H1 (cell line): Measurements from ENCODE around the gene ZNF556. TPM values are rescaled to one million over a fixed set of nuclear protein-coding genes. Genes with fewer than 3 reads are reported as not detected.

ENCODE experiments used
- CTCF ChIA-PET: fragments of 300-600 bp; sonication (Branson Sonifier 250); formaldehyde crosslinking; loops from one replicate; lab custom pipeline; 2021; ENCODE audit not compliant: partially characterized antibody; lab: Charles Lee
- POLR2A ChIA-PET: fragments of 300-600 bp; sonication (Branson Sonifier 250); formaldehyde crosslinking; loops from one replicate; lab custom pipeline; 2021; ENCODE audit warnings: inconsistent platforms; ENCODE audit not compliant: partially characterized antibody; lab: Charles Lee
- DNase-seq, 2 experiments: peaks; one replicate each; pipeline versions ENCODE4 v3.0.0 to v3.0.0-alpha.2; 2010 to 2022; ENCODE audit warnings: low spot score in 2 of 2, low read depth in 1 of 2, mixed read lengths in 1 of 2
- FAIRE-seq: peaks from 2 replicates; lab custom pipeline; 2011; peaks lifted over from hg19 to GRCh38; lab: Jason Lieb, UNC
- H2AFZ ChIP-seq: 2 replicates; pipeline ENCODE4 v1.8.1; 2012; ENCODE audit warnings: low read length, inconsistent platforms
- H2AK5ac ChIP-seq: 2 replicates; pipeline ENCODE4 v1.6.1; 2013; ENCODE audit warnings: low read depth, low read length
- H2BK120ac ChIP-seq: replicated peaks from 2 replicates; pipeline ENCODE3; 2013; ENCODE audit warnings: low read depth, low read length, inconsistent platforms
- H2BK12ac ChIP-seq: 2 replicates; pipeline ENCODE4 v1.6.1; 2013; ENCODE audit warnings: low read depth, low read length
- H2BK15ac ChIP-seq: 2 replicates; pipeline ENCODE4 v1.6.1; 2013; ENCODE audit warnings: low read length
- H2BK20ac ChIP-seq: 2 replicates; pipeline ENCODE4 v1.6.1; 2013; ENCODE audit warnings: low read length
- H2BK5ac ChIP-seq: 2 replicates; pipeline ENCODE4 v1.6.1; 2013; ENCODE audit warnings: low read depth, low read length
- H3K14ac ChIP-seq: 2 replicates; pipeline ENCODE4 v1.6.1; 2013; ENCODE audit warnings: inconsistent platforms; ENCODE audit not compliant: insufficient read length
- H3K18ac ChIP-seq: 2 replicates; pipeline ENCODE4 v1.6.1; 2013; ENCODE audit warnings: low read length; ENCODE audit errors: extremely low read depth
- H3K23ac ChIP-seq: 2 replicates; pipeline ENCODE4 v1.6.1; 2013; ENCODE audit warnings: inconsistent platforms; ENCODE audit not compliant: insufficient read length
- H3K23me2 ChIP-seq: 2 replicates; pipeline ENCODE4 v1.6.1; 2013; ENCODE audit warnings: low read depth, low read length
- H3K27ac ChIP-seq: 2 replicates; pipeline ENCODE4 v1.6.1; 2011; ENCODE audit warnings: low read depth, low read length, inconsistent platforms
- H3K27me3 ChIP-seq, 4 experiments: replicated peaks in 1 of 4; 1 replicate in 1 of 4; 2 replicates in 3 of 4; pipeline versions ENCODE4 v1.6.1 to v1.8.1; 2011 to 2013; ENCODE audit warnings: low read length in 3 of 4, mild to moderate bottlenecking in 3 of 4, inconsistent platforms in 2 of 4, mixed read lengths in 2 of 4, moderate library complexity in 1 of 4; ENCODE audit not compliant: control insufficient read depth in 3 of 4, insufficient read depth in 3 of 4; ENCODE audit errors: extremely low read depth in 1 of 4
- H3K36me3 ChIP-seq, 4 experiments: 2 replicates each; pipeline versions ENCODE4 v1.6.1 to v1.8.1; 2011 to 2013; ENCODE audit warnings: mild to moderate bottlenecking in 4 of 4, low read length in 3 of 4, moderate library complexity in 2 of 4, control low read depth in 1 of 4, inconsistent platforms in 1 of 4; ENCODE audit not compliant: insufficient read depth in 4 of 4, control insufficient read depth in 2 of 4
- H3K4ac ChIP-seq: replicated peaks from 2 replicates; pipeline ENCODE3; 2013; ENCODE audit warnings: low read length, low read depth, mixed read lengths, inconsistent platforms; ENCODE audit not compliant: insufficient read length
- H3K4me1 ChIP-seq, 4 experiments: replicated peaks in 1 of 4; 1 replicate in 1 of 4; 2 replicates in 3 of 4; pipeline versions ENCODE4 v1.6.1 to v1.8.1; 2011 to 2013; ENCODE audit warnings: low read length in 3 of 4, inconsistent platforms in 2 of 4, mixed read lengths in 1 of 4; ENCODE audit not compliant: insufficient read depth in 4 of 4, control insufficient read depth in 3 of 4
- H3K4me2 ChIP-seq, 2 experiments: 2 replicates each; pipeline versions ENCODE4 v1.6.1 to v1.8.1; 2011 to 2013; ENCODE audit warnings: low read depth in 2 of 2, low read length in 2 of 2, control low read depth in 1 of 2, inconsistent platforms in 1 of 2, mild to moderate bottlenecking in 1 of 2; ENCODE audit not compliant: insufficient read depth in 1 of 2
- H3K4me3 ChIP-seq, 4 experiments: fragments of 200-600, 300-600 bp in 1 of 4; sonication (generic), shearing (Covaris generic), sonication (Bioruptor Twin) in 1 of 4; 2 replicates each; pipeline versions ENCODE4 v1.5.1 to v1.8.1; 2011 to 2016; ENCODE audit warnings: low read length in 4 of 4, low read depth in 3 of 4, control low read depth in 2 of 4, inconsistent platforms in 2 of 4, mild to moderate bottlenecking in 2 of 4, mixed read lengths in 1 of 4, moderate library complexity in 1 of 4; ENCODE audit not compliant: insufficient read depth in 2 of 4; ENCODE audit errors: extremely low read depth in 1 of 4
- H3K56ac ChIP-seq: replicated peaks from 2 replicates; pipeline ENCODE3; 2013; ENCODE audit warnings: low read depth, mild to moderate bottlenecking, mixed read lengths, low read length, inconsistent platforms; ENCODE audit not compliant: insufficient read length
- H3K79me1 ChIP-seq: 2 replicates; pipeline ENCODE4 v1.6.1; 2013; ENCODE audit warnings: low read depth, low read length, control low read depth
- H3K79me2 ChIP-seq, 2 experiments: 2 replicates each; pipeline versions ENCODE4 v1.6.1 to v1.8.1; 2012 to 2013; ENCODE audit warnings: low read length in 2 of 2, mild to moderate bottlenecking in 2 of 2, inconsistent platforms in 1 of 2; ENCODE audit not compliant: insufficient read depth in 2 of 2, control insufficient read depth in 1 of 2
- H3K9ac ChIP-seq, 4 experiments: replicated peaks in 1 of 4; 1 replicate in 1 of 4; 2 replicates in 3 of 4; pipeline versions ENCODE4 v1.6.1 to v1.8.1; 2011 to 2013; ENCODE audit warnings: low read depth in 3 of 4, low read length in 3 of 4, control low read depth in 2 of 4, mild to moderate bottlenecking in 2 of 4, moderate library complexity in 2 of 4, inconsistent platforms in 1 of 4; ENCODE audit errors: extremely low read depth in 1 of 4
- H3K9me3 ChIP-seq, 2 experiments: 2 replicates each; pipeline versions ENCODE4 v1.6.1 to v1.8.1; 2012 to 2013; ENCODE audit warnings: mild to moderate bottlenecking in 2 of 2, moderate library complexity in 2 of 2, control low read depth in 1 of 2, inconsistent platforms in 1 of 2, low read depth in 1 of 2, low read length in 1 of 2, mixed read lengths in 1 of 2; ENCODE audit not compliant: insufficient read depth in 2 of 2
- H4K20me1 ChIP-seq, 2 experiments: replicated peaks in 1 of 2; 2 replicates each; pipeline versions ENCODE3 to v1.8.1; 2011 to 2013; ENCODE audit warnings: inconsistent platforms in 2 of 2, low read length in 2 of 2, mild to moderate bottlenecking in 1 of 2; ENCODE audit not compliant: insufficient read depth in 2 of 2, control insufficient read depth in 1 of 2
- H4K5ac ChIP-seq: 2 replicates; pipeline ENCODE4 v1.6.1; 2013; ENCODE audit warnings: low read length, low read depth, mixed read lengths, inconsistent platforms; ENCODE audit not compliant: insufficient read length
- H4K8ac ChIP-seq: 2 replicates; pipeline ENCODE4 v1.8.0; 2013; ENCODE audit warnings: mild to moderate bottlenecking, moderate library complexity, low read length, inconsistent platforms; ENCODE audit not compliant: insufficient read depth; ENCODE audit errors: extremely low read depth
- H4K91ac ChIP-seq: replicated peaks from 2 replicates; pipeline ENCODE3; 2013; ENCODE audit warnings: low read length, mixed read lengths, inconsistent platforms; ENCODE audit not compliant: insufficient read length
- CHD1 ChIP-seq: IDR thresholded peaks from 2 replicates; pipeline ENCODE4 v1.6.1; 2012; ENCODE audit warnings: low read depth, low read length, improper control_type of control experiment
- EP300 ChIP-seq, 2 experiments: IDR thresholded peaks; 1 replicate in 1 of 2; 2 replicates in 1 of 2; pipeline ENCODE4 v1.6.1; 2011 to 2012; ENCODE audit warnings: low read depth in 2 of 2, low read length in 2 of 2, mild to moderate bottlenecking in 2 of 2, borderline replicate concordance in 1 of 2, inconsistent platforms in 1 of 2, moderate library complexity in 1 of 2
- GTF2F1 ChIP-seq: IDR thresholded peaks from 2 replicates; pipeline ENCODE4 v1.6.1; 2012; ENCODE audit warnings: low read depth, low read length, improper control_type of control experiment, borderline replicate concordance
- MAX ChIP-seq: IDR thresholded peaks from 2 replicates; pipeline ENCODE4 v1.6.1; 2012; ENCODE audit warnings: inconsistent platforms
- PHF8 ChIP-seq: fragments of 200-600 bp; sonication (generic); conservative IDR thresholded peaks from 2 replicates; pipeline ENCODE4 v1.7.1; 2012; ENCODE audit warnings: low read depth, mild to moderate bottlenecking, inconsistent platforms, low read length, moderate library complexity
- POLR2AphosphoS5 ChIP-seq: IDR thresholded peaks from 2 replicates; pipeline ENCODE4 v1.6.1; 2011; ENCODE audit warnings: low read depth, low read length
- SIX5 ChIP-seq: IDR thresholded peaks from 2 replicates; pipeline ENCODE4 v1.6.1; 2011; ENCODE audit warnings: mild to moderate bottlenecking, low read depth, low read length
- SRF ChIP-seq: IDR thresholded peaks from 2 replicates; pipeline ENCODE4 v1.6.1; 2011; ENCODE audit warnings: mild to moderate bottlenecking, low read depth, low read length, moderate library complexity
- WGBS, 2 experiments: shearing (Covaris generic) in 1 of 2; methylation state at CpG; one replicate each; pipeline versions ENCODE4 v1.1.6 to v1.1.7; 2013 to 2015; ENCODE audit warnings: low lambda C conversion rate in 2 of 2, mixed read lengths in 2 of 2, inconsistent platforms in 1 of 2, low coverage in 1 of 2, missing lambda C conversion rate in 1 of 2; ENCODE audit not compliant: insufficient replicate concordance in 2 of 2, insufficient coverage in 1 of 2, insufficient read length in 1 of 2; ENCODE audit errors: extremely low coverage in 1 of 2, missing lambda C conversion rate in 1 of 2; 5-methylcytosine and 5-hydroxymethylcytosine counted together
- polyA plus RNA-seq, 7 experiments: library from polyadenylated mRNA; depleted of rRNA in 3 of 7; stranded (reverse) in 5 of 7; unstranded in 2 of 7; fragments of >200 nt in 5 of 7; fragments of 200-250 nt in 2 of 7; gene quantifications; 1 replicate in 5 of 7; 2 replicates in 1 of 7; 4 replicates in 1 of 7; pipeline versions ENCODE4 v1.2.1 to v1.2.3, GENCODE V29; 2011 to 2013; ENCODE audit warnings: missing spikeins in 2 of 7, mixed read lengths in 2 of 7
- total RNA-seq: library from RNA; stranded (reverse); fragmentation: NEBNext Ultra II Directional; extraction: Animal tissue kit (Norgen Biotek cat#: 25700); gene quantifications from 2 replicates; pipeline ENCODE4 v1.2.1, GENCODE V29; 2021
- TF ChIP-seq, protein P1 (sequence below): IDR thresholded peaks from 2 replicates; pipeline ENCODE4 v1.6.1; 2012; ENCODE audit warnings: inconsistent platforms

ZNF556 gene
- total and polyA plus RNA-seq, 2 of the 8 experiments (the other 6 are each of a cell fraction or from before 2014, with no cell fraction given), result not detected

GRCh38 chr19:2927032-2927430 lies 59.9 kb downstream of the ZNF556 start:
- Histone ChIP-seq H3K9ac (no peak overlapping the region), H3K4me2 (no peak overlapping the region), H2BK15ac (no peak overlapping the region), H3K56ac (no peak overlapping the region), H2AFZ (no peak overlapping the region), H2BK12ac (no peak overlapping the region), H4K91ac (no peak overlapping the region), H3K4me1 (peaks cover 0 to 9% (median 2%) of the 10 kb centered on the region in 4 experiments; a peak in 3 of 7 replicates), H3K23me2 (no peaks in the 10 kb centered on the region), H4K5ac (no peak overlapping the region), H3K36me3 (peaks cover 0 to 5% (median 0%) of the 10 kb centered on the region in 4 experiments; a peak in 1 of 8 replicates), H3K27ac (no peak overlapping the region), H3K79me1 (no peaks in the 10 kb centered on the region), H3K23ac (no peak overlapping the region), H3K4me3 (no peak overlapping the region), H3K14ac (no peak overlapping the region), H3K79me2 (no peaks in the 10 kb centered on the region)
- no peak for FAIRE-seq
- no peak for DNase-seq
- 87% methylated on average over 15 of the region's 18 CpGs; no CpG with 5 or more reads in 1 of the 2 experiments for WGBS, 2 experiments
- TF ChIP-seq, protein P1, sequence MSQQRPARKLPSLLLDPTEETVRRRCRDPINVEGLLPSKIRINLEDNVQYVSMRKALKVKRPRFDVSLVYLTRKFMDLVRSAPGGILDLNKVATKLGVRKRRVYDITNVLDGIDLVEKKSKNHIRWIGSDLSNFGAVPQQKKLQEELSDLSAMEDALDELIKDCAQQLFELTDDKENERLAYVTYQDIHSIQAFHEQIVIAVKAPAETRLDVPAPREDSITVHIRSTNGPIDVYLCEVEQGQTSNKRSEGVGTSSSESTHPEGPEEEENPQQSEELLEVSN, result no peak
- TF ChIP-seq MAX, result no peak
- TF ChIP-seq EP300 (IDR thresholded peaks at IDR 0.05; ENCODE audit: borderline replicate concordance in 1 of 2, low read depth in 2 of 2, low read length in 2 of 2), result no peak
- no peak for TF ChIP-seq CHD1
- TF ChIP-seq PHF8, result no peak
- TF ChIP-seq SRF, result no peak
- no peak for TF ChIP-seq SIX5
- no peak for TF ChIP-seq GTF2F1
- TF ChIP-seq POLR2AphosphoS5, result no peak
- TF ChIP-seq, all 59 proteins: peak for 0
- H2BK120ac ChIP-seq, result no peak overlapping the region
- H3K18ac ChIP-seq, result no peak overlapping the region
- no peak overlapping the region for H2BK20ac ChIP-seq
- no peak overlapping the region for H2AK5ac ChIP-seq
- H3K27me3 ChIP-seq, result no peaks in the 10 kb centered on the region
- CTCF ChIA-PET, result interaction anchor here (1.0 kb wide), 2 partner anchors 22 to 39 kb away, joined by 3 read pairs; no protein-coding TSS in a partner anchor
- POLR2A ChIA-PET, result no interaction called here
- H3K4ac ChIP-seq, result no peak overlapping the region
- no peak overlapping the region for H2BK5ac ChIP-seq
- no peak overlapping the region; the same call in 1 of the 2 replicates for H4K8ac ChIP-seq
- H3K9me3 ChIP-seq, result peaks cover 11 to 12% of the 10 kb centered on the region in 2 experiments
- H4K20me1 ChIP-seq, result no peaks in the 10 kb centered on the region
